ENCODE measurements around the gene EFNA4.

DNA sequence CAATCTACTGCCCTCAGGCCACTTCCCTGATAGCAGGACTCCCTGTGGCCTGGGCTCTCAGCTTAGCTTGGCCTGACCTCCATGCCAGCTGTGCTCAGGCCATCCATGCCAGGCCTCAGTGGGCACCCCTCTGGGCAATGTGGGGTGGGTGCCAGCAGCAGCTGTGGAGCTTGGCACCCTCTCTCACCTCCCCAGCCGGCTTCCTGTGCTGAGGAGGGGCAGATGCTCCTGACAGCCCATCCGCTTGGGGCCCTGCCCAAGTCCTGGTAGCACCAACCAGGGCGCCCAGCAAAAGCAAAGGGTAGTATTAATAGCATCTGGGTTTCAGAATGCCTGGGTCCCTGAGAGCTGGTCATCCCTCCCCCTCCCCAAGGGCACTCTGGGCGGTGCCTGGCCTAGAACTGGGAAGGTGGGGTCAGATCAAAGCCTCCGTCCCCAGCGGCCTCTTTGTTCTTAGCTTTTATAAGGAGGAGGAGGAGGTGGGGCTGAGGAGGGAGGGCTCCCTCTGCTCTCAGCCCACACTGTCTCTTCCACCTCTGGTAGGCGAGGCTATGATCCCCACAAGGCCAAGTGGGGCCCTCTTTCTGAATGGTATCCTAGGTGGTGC lies 6.1 kb downstream of the EFNA4 start:
- TF ChIP-seq FOXK2 (IDR thresholded peaks at IDR 0.05), result no peak
- TF ChIP-seq BHLHE40 (IDR thresholded peaks at IDR 0.05; ENCODE audit: borderline replicate concordance), result no peak
- TF ChIP-seq ARNT (IDR thresholded peaks at IDR 0.05), result no peak
- TF ChIP-seq SP1 (IDR thresholded peaks at IDR 0.05), result no peak
- no peak for TF ChIP-seq LEF1 (IDR thresholded peaks at IDR 0.05; ENCODE audit: borderline replicate concordance)
- no peak for TF ChIP-seq PKNOX1 (IDR thresholded peaks at IDR 0.05)
- no peak for TF ChIP-seq SUZ12 (IDR thresholded peaks at IDR 0.05)
- no peak for TF ChIP-seq HDGF (IDR thresholded peaks at IDR 0.05; ENCODE audit: borderline replicate concordance)
- TF ChIP-seq FOXA1 (IDR thresholded peaks at IDR 0.05), result no peak
- no peak for TF ChIP-seq L3MBTL2 (conservative IDR thresholded peaks at IDR 0.05)

Measured in HEK293T (cell line).